NCI-H82 treated with DMSO at 0.1 percent for 48 hours (cell line): ENCODE data around the gene MEIOSIN.

ENCODE experiments used
- DNase-seq: peaks from one replicate; lab custom pipeline; 2025; ENCODE audit not compliant: unreplicated experiment; lab: John Stamatoyannopoulos, UW

The MEIOSIN gene

DNA sequence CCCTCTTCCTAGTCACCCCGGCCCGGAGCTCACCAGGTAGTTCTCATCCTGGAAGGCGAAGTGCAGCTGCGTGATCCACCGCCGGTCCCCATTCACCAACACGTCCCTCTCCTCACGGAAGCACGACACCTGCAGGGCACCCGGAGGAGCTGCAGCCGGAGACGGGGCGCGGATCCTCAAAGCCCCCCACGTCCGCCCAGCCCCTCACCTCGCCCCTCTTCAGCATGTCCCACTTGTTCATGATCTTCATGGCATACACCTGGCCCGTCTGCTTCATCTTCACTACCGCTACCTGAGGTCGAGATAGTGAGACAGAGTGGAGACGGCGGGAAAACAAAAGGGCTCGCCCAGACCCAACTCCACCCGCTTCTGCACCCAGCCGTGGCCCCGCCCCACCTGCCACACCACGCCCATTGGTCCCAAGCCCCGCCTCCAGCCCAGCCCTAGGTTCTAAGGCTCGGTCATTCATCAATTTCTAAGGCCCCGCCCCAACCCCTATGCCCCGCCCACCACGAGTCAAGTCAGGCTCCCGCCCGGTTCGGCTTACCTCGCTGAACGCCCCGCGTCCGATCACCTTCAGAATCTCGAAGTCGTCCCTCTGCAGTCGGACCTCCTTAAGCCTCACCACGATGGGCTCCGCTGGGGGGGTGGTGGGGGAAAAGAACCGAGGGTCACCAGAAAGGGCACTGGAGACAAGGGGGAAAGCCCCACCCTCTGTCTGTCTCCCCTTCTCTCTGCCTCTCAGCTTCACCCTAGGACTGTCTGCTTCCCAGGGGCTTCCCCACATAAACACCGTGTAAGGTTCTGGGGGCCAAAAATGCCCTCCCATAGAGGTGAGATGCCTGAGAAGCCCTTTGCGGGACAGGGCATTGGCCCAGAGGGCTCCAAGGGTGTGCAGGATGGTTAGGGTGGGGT is 46.2 kb downstream of the MEIOSIN start:
- peak; percentile 76 for DNase-seq

DNA sequence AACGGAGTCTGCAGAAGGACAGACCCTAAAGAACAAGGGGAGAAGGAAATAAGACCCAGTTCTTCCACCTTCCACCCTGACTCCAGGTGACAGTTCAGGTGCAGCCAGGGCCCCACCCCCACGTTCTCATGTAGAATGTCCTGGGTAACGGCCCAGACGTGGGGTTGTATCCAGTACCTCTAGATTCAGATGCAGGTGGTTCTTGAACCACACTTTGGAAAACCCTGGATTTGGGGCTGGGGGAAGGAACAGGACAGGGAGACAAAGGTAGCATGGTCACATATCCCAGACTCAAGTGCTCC is 46.9 kb downstream of the MEIOSIN start:
- no peak for DNase-seq

DNA sequence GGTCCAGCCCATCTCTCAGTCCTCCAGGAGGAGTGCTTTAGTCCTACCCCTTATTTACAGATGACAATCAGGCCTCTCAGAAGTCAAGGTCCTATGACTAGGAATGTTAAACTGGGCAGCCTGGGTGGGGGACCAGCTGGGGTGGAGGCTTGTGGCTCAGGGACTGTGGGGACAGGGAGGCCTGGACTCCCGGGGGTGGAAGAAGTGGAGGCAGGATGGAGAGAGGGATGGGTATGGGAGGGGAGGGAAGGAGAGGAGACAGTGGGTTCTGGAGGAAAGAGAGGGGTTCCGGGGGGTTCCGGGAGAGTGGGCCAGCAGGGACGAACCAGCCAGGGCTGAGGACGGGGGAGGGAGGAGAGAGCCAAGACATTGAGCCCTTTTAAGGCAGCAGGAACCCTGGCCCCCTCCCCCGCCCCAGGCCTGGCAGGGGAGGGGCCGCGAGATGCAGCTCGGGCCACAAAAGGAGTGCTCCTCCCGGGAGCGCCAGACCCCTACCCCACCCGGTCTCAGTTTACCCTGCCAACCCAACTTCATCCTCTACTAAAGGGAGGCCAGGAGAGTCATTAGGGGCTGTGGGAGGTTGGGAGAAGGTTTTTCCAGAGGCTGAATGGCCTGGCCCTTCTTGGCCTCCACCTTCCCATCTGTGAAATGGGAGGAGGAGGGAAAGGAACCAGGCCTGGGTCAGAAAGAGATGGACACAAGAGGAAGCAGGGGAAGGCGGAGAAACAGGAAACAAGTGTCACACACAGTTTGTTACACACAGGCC is 47.4 kb downstream of the MEIOSIN start:
- no peak for DNase-seq

DNA sequence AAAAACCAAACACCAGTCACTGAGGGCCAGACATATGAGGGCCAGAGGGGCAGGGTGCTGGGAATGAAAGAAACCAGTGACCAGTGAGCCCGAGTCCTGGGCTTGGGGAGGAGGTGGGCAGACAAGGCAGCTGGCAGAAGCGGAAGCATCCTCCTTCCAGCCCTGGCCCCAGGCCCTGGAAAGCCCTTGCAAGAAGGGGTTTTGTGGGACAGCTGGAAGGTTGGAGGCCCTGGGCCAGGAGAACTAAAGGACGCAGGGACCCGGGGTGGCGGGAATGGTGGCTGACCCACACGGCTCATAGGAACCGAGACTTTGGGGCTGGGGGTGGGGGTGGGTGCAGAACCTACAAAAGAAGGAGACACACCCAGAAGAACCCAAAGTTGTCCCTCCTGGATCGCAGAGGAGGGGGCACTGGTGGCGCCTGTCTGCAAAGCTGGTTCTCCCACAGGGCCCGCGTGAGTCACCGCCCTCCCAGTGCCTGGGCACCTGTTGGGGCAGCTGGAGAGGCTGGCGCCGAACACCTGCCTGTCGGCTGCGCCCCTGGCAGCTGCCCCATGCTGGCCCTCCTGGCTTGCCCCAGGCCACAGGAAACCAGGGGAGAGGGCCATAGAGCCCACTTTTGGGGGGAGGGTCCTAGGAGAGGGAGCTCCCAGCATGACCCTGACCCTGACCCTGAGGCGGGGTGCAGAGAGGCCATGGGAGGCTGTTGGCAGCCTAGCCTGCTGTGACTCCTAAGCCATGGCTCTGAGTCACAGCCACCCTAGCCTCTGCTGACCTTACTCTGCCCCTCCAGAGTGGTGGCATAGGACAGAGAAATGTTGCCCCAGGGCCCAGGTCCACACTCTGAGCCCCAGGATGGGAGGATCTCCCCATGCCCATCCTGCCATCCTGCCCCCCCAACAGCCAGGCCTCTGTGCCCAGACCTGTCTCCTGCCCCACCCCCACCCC is 48.2 kb downstream of the MEIOSIN start:
- DNase-seq, result no peak

DNA sequence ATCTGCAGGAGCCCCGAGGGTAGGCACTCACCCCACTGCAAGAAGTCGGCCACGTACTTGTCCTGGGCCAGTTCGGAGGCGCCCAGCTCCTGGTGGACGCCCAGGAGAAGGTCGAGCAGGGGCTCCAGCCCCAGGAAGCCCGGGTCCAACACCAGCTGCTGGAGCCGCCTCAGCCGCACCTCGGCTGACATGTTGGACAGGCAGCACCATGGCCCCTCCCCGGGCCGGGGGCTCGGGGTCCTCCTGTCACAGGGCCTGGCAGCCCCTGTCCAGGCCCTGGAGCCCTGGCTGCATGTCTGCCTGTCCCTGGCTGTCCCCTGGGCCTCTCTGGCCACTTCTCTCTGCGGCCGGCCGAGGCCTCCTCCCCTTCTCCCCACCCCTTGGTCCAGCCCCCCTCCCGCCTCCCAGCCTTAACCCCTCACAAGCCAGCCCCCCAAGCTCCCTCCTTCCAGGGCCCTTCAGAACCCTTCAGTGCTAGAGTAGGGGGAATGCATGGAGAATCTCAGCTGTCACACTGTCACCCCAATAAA is 49.0 kb downstream of the MEIOSIN start, which contains the start of gene DMPK:
Gene DMPK (minus strand): TSS at position 329 of the 530 bp plus-strand sequence. CDS start 138 bp downstream, at position 191.
- no peak for DNase-seq

DNA sequence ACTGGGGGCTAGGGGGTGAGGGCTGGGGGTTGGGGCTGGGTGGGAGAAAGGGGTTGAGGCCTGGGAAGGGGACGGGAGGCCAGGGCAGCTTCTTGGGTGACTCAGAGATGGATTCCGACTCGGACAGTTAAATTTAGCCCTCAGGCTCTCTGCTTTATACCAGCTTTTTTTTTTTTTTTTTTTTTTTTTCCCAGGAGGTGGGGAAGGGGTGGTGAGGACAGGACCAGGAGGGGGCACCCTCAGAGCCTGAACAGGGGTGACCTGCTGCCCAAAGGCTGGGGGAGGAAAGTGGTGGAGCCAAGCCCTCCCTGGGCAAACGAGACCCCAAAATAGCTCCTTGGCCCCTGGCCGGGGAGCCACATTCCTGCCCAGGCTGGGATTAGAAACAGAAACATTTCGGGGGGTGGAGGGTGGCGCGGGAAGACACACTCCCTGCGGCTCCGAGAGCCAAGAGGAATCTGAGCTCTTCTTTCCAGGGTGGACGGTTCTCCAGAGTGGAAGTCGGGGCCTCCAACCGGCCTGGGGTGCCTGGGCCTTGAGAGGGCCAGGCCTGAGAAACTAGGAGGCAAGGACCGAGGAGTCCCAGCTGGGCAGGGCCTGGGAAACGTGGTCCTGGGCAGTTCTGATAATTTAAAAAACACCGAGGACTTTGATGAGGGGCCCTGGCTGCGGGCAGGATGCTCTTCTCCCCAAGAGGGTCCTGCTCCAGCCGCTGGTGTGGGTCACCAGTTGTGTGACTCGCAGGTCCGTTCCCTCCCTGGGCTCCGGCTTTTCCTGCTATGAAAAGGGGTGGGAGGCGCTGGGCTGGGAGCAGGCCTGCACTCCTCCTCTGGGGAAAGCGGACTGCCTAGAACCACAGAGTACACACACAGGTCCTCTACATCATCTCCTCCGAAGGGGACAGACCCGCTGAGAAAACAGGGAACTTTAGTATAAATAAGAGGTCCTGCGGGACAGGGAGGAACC is 49.9 kb downstream of the MEIOSIN start:
- no peak for DNase-seq

DNA sequence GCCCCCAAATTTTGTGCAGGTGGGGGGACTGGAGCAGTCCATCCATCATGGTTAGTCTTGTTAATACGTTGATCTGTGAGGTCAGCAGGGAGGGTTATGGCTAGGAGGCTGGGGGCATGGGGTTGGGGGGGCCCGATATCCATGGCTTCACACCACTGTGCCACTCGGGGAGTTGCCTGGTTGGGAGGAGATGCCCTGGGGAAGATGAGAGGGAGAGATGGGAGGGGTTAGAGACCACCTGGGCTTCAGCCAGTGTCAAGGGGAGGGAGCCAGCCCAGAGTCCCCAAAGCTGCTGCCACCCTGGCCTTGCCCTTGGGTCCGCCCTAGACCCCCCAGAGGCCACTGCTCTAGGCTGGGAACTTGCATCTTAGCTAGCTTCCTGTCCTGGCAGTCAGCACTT is 50.9 kb downstream of the MEIOSIN start:
- DNase-seq, result no peak

DNA sequence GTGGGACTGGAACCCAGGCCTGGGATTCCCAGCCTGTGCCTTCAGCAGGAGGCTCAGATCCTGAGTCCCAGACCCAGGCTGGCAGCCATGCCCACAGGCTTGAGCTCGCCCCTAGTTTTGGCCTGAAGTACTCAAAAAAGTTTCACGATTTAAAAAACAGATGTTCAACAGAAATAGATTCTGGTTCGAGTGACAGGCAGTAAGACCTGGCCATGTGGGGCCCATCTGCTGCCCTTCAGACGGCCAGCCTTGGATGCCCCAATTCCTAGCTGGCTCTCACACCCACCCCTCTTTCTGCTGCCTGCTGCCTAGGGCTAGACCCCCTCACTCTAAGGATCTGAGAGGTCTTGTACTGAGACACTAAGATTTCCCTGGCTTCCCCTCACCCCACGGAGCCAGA is 51.9 kb downstream of the MEIOSIN start:
- DNase-seq, result no peak

DNA sequence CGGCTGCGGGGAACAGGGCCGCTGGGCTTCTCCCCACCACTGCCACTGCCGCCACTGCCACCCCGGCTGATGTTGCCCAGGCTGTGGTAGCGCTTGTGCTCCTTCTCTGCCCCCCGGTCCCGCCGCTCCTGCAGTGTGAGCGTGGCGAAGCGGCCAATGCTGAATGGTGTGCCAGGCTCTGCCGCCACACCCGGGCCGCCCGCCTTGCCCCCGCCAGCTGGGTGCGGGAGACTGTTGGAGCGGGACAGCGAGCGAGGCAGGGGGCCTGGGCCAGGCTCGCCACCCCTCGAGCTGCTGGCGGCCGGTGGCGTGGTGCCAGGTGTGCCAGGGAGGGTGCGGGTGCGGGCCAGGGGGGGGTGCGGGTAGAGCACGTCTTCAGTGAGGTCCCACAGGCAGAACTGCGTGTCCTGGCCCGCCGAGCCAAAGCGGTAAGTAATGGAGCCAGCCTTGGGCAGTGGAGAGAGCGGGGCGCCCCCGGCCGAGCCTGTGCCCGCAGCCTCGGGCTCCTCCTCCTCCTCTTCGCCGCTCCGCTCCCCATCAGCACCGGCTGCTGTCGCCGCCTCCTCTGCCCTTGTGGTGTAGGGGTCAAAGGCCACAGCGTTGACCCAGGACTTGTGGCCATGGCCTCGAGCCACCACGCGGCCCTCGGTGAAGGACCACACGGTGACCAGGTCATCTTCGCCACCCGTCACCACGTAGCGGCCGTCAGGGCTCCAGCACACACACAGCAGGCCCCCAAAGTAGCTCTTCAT is 52.7 kb downstream of the MEIOSIN start:
- no peak for DNase-seq

DNA sequence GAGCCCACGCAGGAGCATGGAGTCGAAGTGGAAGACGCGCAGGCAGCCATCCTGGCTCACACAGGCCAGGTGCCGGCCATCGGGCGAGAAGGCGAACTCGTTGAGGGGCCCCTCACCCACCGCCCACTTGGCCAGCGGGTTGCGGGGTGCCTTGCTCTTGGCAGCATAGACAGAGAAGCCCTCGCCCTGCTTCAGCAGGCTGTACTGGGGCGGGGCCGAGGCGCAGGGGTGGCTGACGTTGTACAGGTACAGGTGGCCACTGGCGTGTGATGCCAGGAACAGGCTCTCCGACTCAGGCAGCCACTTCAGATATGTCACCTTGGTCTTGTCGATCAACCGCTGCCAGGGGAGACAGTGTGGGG is 53.3 kb downstream of the MEIOSIN start:
- DNase-seq, result no peak

DNA sequence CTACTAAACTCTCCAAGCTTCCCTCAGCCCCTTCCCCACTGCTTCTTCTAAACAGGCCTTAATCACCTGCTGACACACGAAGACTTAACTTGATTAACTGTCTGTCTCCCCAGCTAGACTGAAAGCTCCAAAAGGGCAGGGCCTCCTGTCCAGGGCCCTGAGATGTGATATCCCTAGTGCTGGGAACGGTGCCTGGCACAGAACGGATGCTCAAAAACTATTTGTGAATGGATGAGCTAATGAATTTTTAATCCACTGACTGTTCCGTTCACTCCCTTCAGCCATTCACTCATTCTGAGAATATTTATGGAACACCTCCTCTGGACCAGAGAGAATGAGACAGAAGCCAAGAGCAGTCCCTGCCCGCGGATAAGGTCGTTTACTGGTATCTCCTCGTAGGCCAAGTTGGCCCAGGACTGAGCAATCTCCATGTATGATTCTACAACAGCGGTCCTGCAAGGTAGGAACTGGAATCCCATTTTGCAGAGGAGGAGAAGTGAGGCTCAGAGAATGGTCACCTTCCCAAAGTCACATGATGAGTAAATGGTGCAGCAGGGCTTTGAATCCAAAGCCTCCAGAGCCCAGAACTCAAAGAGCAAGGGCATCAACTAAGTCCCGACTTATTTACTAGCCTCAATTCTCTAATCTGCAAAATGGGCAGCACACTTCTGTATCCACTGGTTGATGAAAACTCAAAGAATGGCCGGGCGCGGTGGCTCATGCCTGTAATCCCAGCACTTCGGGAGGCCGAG is 56.0 kb downstream of the MEIOSIN start:
- DNase-seq, result no peak

DNA sequence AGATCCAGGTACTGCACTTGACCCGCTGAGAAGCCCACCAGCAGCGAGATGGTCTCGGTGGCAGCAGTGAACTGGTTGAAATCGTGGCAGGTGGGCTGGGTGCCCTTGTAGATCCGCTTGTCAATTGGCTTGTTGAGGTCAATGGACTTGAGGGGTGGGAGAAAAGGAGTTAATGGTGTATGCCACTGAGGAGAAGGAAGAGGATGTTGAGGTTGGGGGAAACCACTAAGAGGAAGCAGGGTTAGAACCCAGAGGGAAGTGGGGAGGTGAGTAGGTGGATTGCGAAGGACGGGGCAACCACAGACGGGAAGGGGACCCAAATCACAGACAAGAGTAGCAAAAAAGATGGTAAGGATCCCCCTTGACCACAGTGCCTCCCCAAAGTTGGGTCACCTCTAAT is 57.7 kb downstream of the MEIOSIN start:
- DNase-seq, result no peak

DNA sequence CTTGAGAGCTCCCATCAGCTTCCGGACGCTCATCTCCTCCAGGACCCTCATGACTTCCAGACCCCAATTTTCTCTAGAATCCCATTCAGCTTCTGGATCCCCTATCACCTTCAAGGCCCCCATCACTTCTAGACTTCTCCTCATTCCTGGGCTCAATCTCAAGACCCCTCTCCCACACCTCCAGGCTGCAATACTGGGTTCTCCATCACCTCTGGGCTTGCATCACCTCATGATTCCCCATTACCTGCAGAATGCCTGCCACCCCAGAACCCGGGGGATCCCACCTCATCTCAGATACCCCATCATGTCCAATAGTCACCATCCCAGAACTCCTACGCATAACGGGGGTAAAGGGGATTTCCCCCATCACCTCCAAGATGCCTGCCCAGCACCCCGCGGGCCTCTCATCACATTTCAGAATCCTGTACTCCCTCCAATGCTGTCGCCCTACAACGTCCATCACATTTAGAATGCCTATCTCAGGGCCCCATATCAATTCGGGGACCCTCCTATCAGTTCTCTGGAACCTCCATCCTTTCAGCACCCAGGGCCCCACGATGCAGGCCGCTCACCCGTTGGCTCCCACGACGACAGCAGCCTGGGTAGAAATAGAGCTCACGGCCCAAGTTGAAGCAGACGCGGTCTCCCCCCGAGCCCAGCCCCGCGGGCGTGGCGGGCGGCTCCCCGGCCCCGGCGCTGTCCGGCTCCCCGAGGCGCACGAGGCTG is 58.7 kb downstream of the MEIOSIN start:
- no peak for DNase-seq

DNA sequence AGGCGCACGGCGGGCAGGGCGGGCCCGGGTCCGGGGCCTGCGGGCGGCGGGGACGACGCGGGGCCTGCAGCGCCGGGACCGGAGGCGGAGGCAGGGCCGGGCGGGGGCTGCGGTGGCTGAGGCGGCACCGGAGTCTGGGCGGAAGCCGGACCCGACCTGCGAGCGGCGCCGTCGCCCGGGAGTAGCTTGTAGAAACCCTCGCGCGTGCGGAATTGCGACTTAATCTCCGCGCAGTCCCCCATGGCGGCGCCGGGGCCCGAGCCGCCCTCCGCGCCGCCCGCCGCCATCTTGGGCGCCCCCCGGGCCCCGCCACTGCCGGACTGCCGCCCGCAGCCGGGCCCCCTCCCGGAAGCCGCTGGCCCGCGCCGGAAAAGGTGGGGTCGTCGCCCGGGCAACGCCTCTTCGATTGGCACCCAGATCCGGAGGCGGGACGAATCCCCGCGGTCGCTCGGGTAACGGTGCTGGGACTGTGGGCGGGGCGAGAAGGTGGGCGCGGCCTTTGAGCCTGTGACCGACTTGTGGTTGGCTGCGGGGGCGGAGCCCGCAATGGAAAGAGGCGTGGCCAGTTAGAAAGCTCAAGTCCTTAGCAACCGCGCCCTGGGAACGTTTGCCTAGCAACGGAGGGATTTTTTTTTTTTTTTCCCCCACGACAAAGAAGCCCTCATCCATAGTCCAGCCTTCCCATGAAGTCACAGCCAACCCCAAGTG is 59.4 kb downstream of the MEIOSIN start, which contains the start of gene DMWD:
Gene DMWD (minus strand): TSS at position 376 of the 708 bp plus-strand sequence. CDS start 89 bp downstream, at position 287.
- peak; percentile 95 for DNase-seq

DNA sequence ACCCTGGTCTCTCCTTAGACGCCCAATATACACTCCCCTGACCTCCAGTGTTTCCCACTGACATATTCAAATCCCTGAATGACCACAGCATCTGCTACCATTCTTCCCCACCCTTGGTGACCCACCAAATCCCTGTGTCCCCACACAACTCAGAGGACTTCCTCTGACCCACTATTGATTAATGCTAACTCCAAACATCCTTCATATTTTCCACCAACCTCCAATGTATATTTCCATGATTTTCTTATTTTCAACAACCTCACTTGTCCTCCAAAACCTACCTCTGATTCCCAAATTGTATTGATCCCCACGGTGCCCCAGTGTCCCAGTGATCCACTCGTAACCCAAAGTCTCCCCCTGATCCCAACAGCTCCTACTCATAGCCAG is 59.9 kb downstream of the MEIOSIN start:
- no peak for DNase-seq

DNA sequence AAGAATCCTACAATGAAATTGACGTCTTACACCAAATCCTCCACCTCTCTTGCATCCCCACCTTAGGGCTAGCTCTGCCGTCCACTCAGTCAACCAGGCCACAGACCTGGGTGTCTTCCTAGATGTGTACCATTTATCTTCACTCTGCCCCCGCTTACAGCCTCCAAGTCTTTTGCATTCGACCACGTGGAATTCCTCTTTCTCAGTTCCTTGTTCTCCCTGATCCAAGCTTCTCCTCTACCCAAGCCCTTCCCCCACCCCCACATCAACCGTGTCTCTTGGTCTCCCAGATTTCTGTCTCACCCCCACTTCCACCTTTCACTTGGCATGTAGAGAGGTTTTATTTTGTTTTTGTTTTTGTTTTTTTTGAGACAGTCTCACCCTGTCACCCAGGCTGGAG is 60.6 kb downstream of the MEIOSIN start:
- no peak for DNase-seq

DNA sequence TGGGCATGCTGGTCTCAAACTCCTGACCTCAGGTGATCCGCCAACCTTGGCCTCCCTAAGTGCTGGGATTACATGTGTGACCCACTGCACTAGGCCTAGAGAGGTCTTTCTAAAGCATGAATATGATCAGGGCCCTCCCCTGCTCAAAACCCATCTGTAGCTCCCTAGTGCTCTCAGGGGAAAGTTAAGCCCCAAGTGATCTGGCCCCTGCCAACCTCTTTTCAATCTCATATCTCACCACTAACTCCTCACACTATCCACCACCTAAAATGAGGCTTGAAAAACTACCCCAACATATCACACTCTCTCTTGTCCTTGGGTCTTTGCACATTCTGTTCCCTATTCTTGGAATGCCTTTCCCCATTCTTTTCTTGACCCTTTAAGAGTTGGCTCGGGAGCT is 61.4 kb downstream of the MEIOSIN start:
- no peak for DNase-seq
